Activated CD4-positive, CD25-positive, alpha-beta regulatory T cell treated with anti-CD3 and anti-CD28 coated beads, Interleukin-2, amount 50 U/mL, for 72 hours (primary cell): ENCODE data around the gene TLE3.

Experiments
- DNase-seq: peaks from one replicate; pipeline ENCODE4 v3.0.0; 2021

Gene TLE3

DNA sequence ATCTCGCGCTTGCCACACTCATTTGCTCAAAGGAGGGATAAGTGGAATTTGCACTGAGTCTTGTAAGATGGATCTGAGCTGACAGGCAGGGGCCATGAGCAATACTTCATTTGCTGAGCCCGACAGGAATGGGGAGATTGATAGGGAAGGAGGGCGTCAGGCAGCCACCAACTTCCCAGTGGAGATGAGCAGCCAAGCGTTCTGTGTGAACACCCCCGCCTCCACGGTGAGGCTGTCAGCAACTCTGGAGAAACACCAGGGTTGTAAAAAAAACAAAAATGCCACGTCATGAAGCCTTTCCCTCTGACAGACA is 36.8 kb downstream of the TLE3 start:
- DNase-seq: no peak

- DNase-seq: no peak
Measured at GRCh38 chr15:70060214-70060992, 37.3 kb downstream of the TLE3 start.

- DNase-seq: peak; percentile 17
Measured at GRCh38 chr15:70059476-70060213, 38.1 kb downstream of the TLE3 start.

DNA sequence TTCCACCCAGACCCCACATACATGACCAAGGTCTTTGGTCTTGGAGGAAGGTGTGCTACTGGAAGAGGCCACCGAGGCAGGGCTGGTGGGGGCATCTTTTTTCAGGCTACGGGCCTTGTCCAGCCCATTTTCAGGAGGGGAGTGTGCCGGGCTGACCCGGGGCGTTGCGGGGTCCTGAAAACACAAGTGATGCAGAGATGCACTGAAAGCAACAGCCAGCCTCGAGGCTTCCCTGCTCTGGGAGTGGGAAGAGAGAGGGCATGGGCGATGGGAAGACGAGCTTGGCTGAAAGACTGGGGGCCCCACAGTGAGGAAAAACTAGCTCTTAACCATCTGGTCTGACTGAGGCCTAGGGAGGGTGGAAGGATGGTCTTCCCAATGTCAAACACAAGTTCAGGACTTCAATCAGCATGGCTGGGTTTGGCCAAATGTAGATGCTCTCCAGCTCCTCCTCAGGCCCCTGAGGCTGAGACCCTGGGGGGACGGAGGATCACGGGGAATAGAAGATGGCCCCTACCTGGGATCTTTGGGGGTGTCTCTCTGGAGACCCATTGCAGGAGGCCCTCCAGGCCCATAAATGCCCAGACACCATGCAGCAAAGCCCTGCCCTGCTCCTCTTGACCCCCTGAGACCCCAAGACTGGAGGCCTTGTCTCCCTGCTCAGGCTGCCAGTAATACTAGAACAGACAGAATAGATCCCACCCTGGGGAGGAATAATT is 38.9 kb downstream of the TLE3 start:
- no peak for DNase-seq

- DNase-seq: peak; percentile 17
Measured at GRCh38 chr15:70057931-70058641, 39.6 kb downstream of the TLE3 start.

- peak; percentile 21 for DNase-seq
Measured at GRCh38 chr15:70056091-70056680, 41.5 kb downstream of the TLE3 start.

DNA sequence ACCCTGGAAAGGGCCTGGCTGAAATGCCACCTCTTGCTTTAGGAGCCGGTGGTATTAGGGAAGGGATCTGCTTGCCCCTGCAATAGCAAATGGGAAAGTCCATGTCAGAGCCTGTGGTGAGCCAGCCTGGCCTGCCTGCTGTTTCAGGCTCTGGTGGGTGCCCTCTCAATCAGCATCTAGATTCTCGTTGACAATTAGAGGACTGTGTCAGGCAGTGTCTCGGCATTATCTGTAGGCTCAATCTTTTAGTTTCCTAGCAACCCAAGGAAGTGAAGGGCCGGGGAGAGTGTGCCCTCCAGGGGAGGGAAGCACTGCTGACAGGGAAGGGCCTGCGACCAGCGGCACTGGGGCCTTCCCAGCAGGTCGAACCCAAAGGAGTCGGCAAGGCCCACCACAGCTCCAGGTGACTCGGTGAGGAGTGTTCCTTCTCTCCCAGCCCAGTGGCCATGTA is 42.1 kb downstream of the TLE3 start:
- no peak for DNase-seq

- peak; percentile 13 for DNase-seq
Measured at GRCh38 chr15:70054884-70055387, 42.8 kb downstream of the TLE3 start.

- peak; percentile 24 for DNase-seq
Measured at GRCh38 chr15:70054366-70054765, 43.4 kb downstream of the TLE3 start.

- peak; percentile 14 for DNase-seq
Measured at GRCh38 chr15:70053716-70054229, 43.9 kb downstream of the TLE3 start.

- no peak for DNase-seq
Measured at GRCh38 chr15:70053001-70053715, 44.6 kb downstream of the TLE3 start.

DNA sequence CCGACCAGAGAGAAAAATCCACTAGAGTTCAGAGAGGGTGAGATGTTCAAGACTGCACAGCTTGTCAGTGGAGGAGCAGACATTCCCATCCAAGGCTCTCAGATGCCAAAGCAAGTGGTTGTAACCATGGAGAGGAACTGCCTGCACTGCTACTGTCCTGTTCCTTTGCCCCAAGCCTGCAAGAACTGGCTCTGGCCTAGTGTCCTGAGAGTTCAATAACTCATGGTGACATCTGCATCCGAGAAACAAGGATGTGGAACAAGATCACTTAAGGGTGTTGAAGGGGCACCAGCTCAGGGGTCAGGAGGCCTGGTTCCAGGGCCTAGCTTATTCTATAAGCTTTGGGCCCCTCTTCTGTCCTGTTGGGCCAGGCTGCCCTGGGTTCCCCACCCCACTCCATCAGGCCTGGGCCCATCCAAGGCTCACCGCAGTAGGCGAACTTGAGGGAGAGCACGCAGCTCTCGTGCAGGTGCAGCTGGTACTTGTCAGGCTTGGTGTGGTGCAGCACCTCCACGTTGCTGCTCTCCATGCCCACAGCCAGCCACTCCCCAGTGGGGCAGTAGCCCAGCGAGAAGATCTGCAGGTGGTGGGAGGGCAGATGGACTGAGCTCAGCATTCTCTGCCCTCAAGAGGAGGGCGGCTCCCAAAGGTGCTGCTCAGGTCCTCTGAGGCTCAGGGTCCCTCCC is 45.6 kb downstream of the TLE3 start:
- DNase-seq: peak; percentile 21

DNA sequence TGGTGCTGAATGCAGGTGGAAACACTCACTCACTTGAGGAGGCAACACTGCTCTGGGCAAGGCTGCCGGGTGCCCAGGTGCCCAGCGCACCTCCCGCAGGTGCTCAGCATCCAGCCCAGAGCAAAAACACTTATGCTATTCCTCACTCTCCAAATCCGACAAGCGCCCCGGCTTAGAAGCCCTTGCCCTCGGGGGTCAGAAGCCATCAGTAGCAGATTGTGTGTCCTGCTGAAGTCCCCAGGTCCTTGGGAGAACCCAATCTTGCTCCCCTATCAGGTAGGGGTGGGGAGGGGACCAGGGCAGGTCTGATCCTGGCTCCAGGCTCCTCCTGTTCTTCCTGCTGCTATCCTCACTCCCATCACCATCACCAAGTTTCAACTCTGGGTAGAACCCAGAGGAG is 46.7 kb downstream of the TLE3 start:
- DNase-seq: no peak

DNA sequence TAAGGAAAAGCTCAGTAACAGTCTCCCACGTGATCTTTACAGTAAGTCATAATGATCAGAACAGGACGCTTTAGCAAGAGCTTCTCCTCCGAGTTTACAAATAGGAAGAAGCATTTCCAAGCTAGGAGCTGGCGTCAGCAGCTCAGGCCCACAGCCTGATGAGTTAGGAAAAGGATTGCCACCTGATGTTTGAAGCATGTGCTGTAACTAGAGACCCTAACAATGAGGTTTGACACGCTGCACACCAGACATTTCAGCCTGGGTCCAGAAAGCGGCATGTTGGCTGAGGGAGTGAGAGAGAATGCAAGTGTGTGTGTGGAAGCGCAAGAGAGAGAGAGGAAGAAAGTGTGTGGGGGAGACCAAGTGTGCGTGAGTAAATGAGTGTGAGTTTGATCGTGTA is 47.3 kb downstream of the TLE3 start:
- DNase-seq: no peak

DNA sequence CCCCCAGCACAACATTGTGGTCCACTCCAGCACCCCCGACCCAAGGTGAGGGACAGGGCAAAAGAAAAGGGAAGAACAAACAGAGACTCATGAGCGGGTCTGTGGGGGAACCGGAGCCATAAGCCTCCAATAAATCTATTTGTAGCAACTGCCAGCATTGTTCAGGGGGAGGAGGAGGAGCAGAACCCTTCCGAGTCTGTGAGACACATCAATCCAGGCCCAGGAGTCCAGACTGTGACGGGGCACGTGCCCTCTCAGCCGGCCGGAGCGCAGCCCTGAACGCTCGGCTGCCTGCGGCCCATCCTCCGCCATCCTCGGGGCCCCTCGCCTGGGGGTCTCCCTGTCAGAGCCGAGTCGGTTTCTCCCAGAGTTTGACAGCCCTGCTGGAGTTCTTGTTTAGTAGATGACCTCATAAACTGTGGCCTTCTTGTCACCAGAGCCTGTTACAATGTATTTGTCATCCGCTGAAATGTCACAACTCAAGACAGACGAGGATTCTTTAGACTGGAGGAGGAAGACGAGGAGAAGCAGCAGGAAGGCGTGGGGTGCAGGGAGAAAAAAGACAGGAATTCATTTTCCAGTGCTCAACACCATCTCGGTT is 47.9 kb downstream of the TLE3 start:
- no peak for DNase-seq

- DNase-seq: no peak
Measured at GRCh38 chr15:70048578-70049514, 48.9 kb downstream of the TLE3 start.

DNA sequence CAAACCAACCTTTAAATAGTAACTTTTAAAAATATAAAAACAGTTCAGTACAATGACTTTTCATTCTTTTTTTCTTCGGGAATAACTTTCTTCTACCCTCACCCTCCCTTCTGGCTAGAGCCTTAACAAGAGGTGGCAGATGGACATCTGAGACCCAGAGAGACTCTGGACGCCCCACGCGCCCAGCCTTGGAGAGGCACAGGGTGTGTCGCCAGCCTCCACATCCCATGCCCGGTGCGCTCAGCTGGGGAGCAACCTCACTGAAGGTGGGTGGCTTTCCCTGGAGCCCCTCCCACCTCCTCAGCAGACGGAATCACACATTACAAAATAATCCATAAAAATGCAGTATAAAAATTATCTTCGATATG is 49.5 kb downstream of the TLE3 start:
- DNase-seq: no peak

DNA sequence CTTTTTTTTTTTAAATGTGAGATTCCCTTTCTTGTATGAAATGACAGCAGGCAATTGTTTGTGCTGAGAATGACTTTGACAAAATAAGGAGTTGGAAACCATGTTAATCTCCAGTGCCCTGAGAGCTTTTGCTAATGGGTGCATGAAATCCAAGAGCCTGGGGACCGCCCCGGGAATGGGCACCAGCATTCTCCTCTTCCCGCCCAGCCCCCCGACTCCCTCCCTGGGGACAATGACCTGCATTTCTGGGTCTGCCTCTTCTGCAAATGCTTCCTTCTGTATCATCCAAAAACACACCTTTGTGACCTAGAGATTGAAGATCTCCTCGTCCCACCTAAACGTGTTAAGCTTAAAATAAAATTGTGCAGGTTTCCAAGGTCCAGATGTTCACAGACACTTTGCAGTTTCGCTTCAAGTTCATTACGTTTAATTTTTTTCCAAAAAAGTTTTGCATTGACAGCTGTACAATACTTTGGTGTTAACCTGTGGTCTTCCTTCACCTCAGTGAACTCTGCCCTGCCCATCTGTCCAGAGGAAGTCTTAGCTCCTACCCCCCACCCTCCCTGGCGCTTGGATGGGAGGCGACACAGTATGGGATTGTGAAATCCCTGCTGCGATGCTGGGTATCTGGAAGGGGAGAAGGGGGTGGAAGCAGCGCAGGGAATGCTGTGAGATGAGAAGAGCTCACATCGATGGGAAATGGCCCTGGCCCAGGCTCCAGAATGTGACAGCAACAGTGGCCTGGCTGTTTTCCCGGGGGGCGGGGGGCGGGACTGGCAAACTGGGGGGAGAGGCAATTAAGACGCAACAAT is 50.1 kb downstream of the TLE3 start:
- no peak for DNase-seq
